Effector CD8-positive, alpha-beta T cell (primary cell): ENCODE results near the gene SPCS3.
"Not testable (repeated sequence)": the region's sequence is repeated elsewhere in the genome, so short reads cannot be mapped to it uniquely, and the experiment has no call there.

Source experiments
- DNase-seq: peaks from one replicate; lab custom pipeline; 2025; lab: John Stamatoyannopoulos, UW

The SPCS3 gene

GRCh38 chr4:176346836-176347235, 27.1 kb downstream of the SPCS3 start:
- DNase-seq = not testable (repeated sequence)

DNA sequence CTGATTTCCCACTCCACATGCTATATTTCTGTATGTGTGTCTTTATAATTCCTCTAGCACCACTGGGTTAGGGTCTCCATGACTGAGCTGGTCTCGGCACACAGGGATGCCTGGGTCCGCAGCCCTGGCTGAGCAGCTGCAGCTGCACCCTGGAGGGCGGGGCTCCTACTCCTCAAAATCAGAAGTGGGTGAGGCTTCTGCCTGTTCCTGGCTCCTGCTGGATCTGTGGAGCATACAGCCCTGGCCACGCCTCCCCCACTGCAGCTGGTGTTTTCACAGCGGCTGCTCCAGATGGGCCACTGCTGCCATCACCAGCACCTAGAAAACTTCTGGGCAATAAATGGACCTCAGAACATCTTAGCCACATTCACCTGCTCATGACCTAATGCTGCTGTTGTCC, 30.9 kb downstream of the SPCS3 start:
- DNase-seq = no peak

DNA sequence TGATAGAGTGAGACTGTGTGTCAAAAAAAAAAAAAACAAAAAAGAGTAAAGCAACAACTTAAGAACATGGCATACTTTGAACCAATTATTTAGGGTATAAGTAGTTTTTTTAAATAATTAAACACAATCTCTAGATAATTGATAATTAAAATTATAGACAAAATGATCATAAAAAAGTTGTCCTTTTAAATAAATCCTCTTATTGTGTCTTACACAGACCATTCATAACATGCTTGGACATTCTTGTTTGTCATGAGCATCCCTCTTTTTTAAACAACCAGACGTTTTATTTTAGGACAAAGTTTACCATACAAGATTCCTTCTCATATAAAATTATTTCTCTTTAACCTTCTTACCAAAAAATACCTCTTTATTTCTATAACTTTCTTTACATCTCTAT, 35.1 kb downstream of the SPCS3 start:
- no peak for DNase-seq

GRCh38 chr4:176357359-176358082, 37.8 kb downstream of the SPCS3 start:
- DNase-seq = no peak

GRCh38 chr4:176358083-176358469, 38.3 kb downstream of the SPCS3 start:
- no peak for DNase-seq

DNA sequence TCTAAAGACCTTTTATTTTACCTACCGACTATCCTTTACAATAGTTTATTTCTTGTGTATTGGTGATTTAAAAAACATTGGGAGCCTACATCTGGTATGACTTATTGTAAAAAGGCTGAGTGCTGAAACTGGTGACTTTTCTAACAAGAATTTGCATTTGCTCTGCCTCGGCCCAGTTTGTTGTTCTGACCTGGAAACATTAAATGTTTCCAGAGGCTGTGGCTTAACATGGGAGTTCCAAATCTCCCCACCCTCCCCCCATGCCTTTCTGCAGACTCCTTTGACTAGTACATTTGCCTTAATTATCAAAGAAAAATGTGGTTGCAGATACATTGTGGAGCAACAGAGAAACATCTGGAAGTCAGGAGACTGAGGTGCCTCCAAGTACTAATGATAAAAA, 39.8 kb downstream of the SPCS3 start:
- DNase-seq = no peak

GRCh38 chr4:176360446-176360845, 40.7 kb downstream of the SPCS3 start:
- no peak for DNase-seq

DNA sequence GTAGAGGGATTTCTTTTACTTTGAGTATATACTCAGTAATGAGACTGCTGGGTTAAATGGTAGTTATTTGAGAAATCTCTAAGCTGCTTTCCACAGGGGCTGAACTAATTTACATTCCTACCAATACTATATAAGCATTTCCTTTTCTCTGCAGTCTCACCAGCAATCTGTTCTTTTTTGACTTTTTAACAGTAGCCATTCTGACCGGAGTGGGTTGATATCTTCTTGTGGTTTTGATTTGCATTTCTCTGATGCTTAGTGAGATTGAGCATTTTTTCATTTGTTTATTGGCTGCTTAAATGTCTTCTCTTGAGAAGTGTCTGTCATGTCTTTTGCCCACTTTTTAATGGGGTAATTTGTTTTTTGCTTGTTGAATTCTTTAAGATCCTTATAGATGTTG, 43.3 kb downstream of the SPCS3 start:
- no peak for DNase-seq

GRCh38 chr4:176367771-176368465, 48.2 kb downstream of the SPCS3 start:
- DNase-seq = no peak

GRCh38 chr4:176376032-176376614, 56.4 kb downstream of the SPCS3 start:
- no peak for DNase-seq

DNA sequence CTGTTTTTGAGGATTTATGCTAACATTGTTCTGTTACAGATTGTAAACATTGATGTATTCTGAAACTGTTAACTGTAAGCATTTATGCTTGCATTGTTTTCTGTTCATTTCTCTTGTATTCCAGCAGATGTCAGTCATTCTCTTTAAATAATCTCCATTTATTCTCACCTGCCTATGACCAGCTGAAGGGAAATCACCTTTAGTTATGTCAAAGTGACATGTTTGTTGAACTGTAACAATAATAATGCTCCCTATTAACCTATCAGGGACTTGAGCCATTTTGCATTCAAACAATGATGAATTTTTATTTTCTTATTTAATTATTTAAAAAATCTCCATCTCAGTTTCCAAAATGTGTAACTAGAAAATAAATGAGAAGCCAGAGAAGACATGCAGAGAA, 58.0 kb downstream of the SPCS3 start:
- DNase-seq = no peak

DNA sequence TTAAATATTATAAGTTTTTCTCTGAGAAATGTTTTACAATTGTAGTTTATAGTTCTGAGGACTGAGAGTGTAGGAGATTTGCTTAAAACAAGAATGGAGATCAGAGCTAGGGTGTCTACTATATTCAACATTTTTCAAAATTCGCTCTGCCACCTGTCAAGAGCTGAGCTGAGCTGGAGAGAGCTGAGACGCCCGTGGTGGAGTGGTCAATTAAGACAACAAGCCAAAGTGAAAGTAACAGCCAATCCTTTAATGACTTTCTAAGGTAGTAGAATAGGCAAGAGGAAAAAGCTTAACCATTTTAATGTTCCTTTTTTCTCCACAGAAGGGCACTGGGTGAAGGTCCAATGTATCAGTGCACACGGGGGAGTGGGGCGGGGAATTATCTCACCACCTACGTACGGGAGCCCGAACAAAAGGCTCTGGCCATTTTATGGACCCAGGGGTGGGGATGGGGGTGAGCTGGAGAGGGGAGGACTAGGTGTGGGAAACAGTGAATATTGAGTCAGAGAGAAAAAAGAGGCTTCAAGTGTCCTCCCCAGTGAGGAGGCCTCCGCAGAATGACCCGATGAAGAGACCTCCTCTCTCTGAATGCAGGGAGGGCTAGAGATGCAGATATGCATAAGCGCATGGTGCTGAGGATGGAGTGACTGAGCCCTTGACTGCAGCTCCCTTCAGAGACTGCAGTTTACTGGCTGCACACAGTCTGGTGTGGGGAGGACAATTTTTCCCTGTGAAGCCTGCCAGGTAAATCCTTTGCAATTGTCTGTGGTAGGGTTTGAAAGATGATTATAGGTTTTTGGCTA, 60.8 kb downstream of the SPCS3 start:
- no peak for DNase-seq
